ENCODE measurements around the gene NLK.

DNA sequence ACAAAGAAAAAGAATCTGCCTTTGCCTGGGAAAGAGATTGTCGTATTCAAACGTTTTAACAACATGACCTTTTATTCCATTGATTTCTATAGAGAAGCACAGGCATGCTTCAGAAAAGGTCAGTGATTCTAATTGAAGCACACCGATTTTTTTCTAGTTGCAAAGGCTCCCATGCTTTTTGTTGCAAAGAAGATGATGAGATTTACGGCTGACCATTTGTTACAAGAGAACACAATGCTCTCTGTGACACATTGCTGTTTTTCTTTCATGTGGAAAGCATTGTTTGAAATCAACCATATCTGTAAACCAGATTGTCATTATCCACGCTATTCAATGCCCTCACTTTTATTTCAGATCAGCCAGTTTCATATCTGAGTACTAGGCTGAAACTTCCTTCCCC lies 99.8 kb downstream of the NLK start:
- TF ChIP-seq, protein P1, sequence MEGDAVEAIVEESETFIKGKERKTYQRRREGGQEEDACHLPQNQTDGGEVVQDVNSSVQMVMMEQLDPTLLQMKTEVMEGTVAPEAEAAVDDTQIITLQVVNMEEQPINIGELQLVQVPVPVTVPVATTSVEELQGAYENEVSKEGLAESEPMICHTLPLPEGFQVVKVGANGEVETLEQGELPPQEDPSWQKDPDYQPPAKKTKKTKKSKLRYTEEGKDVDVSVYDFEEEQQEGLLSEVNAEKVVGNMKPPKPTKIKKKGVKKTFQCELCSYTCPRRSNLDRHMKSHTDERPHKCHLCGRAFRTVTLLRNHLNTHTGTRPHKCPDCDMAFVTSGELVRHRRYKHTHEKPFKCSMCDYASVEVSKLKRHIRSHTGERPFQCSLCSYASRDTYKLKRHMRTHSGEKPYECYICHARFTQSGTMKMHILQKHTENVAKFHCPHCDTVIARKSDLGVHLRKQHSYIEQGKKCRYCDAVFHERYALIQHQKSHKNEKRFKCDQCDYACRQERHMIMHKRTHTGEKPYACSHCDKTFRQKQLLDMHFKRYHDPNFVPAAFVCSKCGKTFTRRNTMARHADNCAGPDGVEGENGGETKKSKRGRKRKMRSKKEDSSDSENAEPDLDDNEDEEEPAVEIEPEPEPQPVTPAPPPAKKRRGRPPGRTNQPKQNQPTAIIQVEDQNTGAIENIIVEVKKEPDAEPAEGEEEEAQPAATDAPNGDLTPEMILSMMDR (IDR thresholded peaks at IDR 0.05; ENCODE audit: low read depth, low read length): no peak
- TF ChIP-seq POLR2A (IDR thresholded peaks at IDR 0.05; ENCODE audit: extremely low read depth, insufficient read length): no peak
